ENCODE results near the gene DAAM2.

DNA sequence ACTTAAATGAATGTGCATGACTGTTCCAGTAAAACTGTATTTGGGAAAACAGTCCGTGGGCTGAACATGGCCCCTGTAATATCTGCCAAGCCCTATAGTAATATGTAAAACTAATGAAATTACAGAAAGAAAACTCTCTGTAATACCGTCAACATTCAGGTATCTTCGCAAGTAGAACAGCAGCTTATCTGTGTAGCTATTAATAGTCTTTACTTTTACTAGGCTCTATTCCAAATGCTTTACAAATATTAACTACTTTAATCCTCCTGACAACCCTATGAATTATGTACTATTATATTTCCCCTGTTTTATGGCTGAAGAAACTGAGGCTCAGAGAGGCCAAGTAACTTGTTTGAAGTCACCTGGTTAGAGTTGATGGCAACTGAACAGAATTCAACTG, 57.1 kb downstream of the DAAM2 start:
- TF ChIP-seq, protein P1, sequence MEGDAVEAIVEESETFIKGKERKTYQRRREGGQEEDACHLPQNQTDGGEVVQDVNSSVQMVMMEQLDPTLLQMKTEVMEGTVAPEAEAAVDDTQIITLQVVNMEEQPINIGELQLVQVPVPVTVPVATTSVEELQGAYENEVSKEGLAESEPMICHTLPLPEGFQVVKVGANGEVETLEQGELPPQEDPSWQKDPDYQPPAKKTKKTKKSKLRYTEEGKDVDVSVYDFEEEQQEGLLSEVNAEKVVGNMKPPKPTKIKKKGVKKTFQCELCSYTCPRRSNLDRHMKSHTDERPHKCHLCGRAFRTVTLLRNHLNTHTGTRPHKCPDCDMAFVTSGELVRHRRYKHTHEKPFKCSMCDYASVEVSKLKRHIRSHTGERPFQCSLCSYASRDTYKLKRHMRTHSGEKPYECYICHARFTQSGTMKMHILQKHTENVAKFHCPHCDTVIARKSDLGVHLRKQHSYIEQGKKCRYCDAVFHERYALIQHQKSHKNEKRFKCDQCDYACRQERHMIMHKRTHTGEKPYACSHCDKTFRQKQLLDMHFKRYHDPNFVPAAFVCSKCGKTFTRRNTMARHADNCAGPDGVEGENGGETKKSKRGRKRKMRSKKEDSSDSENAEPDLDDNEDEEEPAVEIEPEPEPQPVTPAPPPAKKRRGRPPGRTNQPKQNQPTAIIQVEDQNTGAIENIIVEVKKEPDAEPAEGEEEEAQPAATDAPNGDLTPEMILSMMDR (IDR thresholded peaks at IDR 0.05) = no peak
- TF ChIP-seq POLR2AphosphoS5 (IDR thresholded peaks at IDR 0.05) (no peak), EP300 (IDR thresholded peaks at IDR 0.05) (no peak), POLR2A (IDR thresholded peaks at IDR 0.05) (no peak)
